Astrocyte of the hippocampus (primary cell): ENCODE measurements around the gene CFAP43.

ENCODE experiments used
- DNase-seq: peaks from one replicate; pipeline ENCODE4 v3.0.0; 2011; ENCODE audit warnings: low read depth, low spot score

The CFAP43 gene

GRCh38 chr10:104096692-104097091 lies 135.5 kb downstream of the CFAP43 start:
- no peak for DNase-seq

- no peak for DNase-seq
Measured at GRCh38 chr10:104092749-104093148, 139.4 kb downstream of the CFAP43 start.

- DNase-seq = peak; percentile 63
Measured at GRCh38 chr10:104090611-104091010, 141.6 kb downstream of the CFAP43 start.

GRCh38 chr10:104089621-104090020 lies 142.5 kb downstream of the CFAP43 start:
- no peak for DNase-seq

- DNase-seq = no peak
Measured at GRCh38 chr10:104088239-104088638, 143.9 kb downstream of the CFAP43 start.

GRCh38 chr10:104085801-104086400 lies 146.3 kb downstream of the CFAP43 start, which contains the start of gene COL17A1:
TSS of gene COL17A1 (minus strand) at chr10:104085880. CDS start at chr10:104080673, 5,207 bp downstream.
- no peak for DNase-seq

- no peak for DNase-seq
Measured at GRCh38 chr10:104084482-104085142, 147.6 kb downstream of the CFAP43 start.

GRCh38 chr10:104081998-104082397 lies 150.2 kb downstream of the CFAP43 start:
- peak; percentile 37 for DNase-seq

GRCh38 chr10:104080762-104081161 lies 151.4 kb downstream of the CFAP43 start:
- DNase-seq = no peak
